SH-SY5Y (cell line): ENCODE results near the gene AMBRA1.

ENCODE experiments used
- GATA2 ChIP-seq: IDR thresholded peaks from 2 replicates; pipeline ENCODE4 v1.6.1; 2011; ENCODE audit warnings: mild to moderate bottlenecking, low read depth, low read length
- GATA3 ChIP-seq: IDR thresholded peaks from 2 replicates; pipeline ENCODE4 v1.6.1; 2011; ENCODE audit warnings: low read depth, mild to moderate bottlenecking, low read length, moderate library complexity

The AMBRA1 gene

DNA sequence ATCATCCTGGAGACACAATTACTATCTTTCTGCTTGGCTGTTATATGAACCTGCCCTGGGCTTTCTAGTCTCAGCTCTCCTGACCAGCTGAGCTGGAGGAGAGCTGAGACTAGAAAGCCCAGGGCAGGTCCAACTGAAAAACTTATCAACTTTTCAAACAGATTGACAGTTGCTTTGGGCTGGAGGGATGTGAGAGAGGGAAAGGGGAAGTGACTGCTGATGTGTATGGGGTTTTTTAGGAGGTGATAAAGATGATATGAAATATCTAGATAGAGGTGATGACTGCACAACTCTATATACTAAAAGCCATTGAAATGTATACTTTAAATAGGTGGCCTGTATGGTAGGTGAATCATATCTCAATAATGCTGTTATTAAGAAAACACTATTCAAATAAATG lies 142.1 kb downstream of the AMBRA1 start:
- TF ChIP-seq GATA3 (no peak), GATA2 (no peak)

DNA sequence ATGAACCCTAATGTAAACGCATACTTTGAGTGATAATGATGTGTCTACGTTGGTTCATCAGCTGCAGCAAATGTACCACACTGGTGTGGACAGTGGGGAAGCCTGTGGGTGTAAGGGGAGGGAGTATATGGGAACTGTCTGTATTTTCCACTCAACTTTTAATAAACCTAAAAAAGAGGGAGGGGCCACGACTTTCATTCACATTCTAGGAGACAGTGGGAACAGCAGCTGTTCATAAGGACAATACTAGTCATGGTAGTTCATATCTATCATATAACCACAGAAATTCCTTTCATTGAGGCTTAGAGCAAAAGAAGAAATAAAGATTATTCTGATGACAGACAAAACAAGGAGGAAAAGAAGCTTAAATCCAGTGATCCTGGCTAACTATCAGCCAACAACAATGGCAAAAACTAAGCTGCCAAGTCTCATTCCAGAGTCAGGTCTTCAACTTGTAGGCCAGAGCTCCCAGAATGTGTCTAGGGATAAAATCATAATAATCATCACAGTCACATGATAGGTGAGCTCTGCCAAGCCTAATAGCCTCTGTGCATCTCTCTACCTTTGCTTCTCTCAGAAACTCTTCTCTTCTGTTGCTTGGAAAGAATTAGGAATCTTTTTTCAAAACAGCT lies 142.9 kb downstream of the AMBRA1 start:
- TF ChIP-seq GATA2 (no peak), GATA3 (no peak)

DNA sequence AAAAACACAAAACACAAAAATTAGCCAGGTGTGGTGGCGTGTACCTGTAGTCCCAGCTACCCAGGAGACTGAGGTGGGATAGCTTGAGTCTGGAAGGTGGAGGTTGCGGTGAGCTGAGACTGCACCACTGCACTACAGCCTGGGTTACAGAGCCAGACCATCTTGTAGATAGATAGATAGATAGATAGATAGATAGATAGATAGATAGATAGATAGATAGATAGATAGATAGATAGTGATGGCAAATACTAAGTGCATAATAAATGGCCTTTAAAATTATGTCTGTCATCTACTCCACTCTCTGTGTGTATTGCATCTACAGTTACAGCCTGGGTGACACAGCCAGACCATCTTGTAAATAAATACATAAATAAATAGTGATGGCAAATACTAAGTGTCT lies 146.3 kb downstream of the AMBRA1 start:
- TF ChIP-seq GATA2, result no peak
- TF ChIP-seq GATA3, result no peak

DNA sequence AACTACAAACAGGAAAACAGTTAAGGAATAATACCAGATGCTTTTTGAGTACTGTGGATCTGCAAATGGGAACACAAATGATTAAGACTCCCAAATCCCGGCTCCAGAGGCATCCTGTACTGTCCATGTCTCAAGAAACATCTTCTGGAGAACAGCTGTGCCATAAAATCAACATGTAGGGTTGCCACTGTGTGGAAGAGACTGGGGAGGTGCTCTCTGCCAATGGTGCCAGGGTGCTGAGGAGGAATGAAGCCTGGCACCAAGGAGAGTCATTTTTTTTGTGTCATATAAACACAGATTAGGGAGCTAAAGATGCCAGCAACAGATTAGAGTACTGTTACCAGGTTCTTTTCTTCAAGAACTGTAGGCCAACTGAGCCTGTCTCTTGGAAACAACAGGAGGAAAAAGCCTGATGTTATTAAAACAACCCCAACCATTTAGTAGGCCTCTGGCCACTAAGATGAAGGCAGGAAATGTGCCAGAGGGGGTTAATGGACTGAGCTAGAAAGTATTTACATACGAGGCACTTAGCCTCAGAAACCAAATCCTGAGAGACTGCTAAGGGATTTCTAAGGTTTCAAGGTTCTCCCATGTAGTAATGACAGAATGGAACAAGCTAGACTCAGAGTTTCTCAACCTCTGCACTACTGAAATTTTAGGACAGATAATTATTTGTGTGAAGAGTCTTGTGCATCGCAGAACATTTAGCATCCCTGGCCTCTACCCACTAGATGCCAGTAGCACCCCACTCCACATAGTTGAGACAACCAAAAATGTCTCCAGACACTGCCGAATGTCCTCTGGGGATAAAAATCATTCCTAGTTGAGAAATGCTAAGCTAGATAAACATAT lies 147.7 kb downstream of the AMBRA1 start:
- TF ChIP-seq GATA3 (no peak), GATA2 (no peak)

DNA sequence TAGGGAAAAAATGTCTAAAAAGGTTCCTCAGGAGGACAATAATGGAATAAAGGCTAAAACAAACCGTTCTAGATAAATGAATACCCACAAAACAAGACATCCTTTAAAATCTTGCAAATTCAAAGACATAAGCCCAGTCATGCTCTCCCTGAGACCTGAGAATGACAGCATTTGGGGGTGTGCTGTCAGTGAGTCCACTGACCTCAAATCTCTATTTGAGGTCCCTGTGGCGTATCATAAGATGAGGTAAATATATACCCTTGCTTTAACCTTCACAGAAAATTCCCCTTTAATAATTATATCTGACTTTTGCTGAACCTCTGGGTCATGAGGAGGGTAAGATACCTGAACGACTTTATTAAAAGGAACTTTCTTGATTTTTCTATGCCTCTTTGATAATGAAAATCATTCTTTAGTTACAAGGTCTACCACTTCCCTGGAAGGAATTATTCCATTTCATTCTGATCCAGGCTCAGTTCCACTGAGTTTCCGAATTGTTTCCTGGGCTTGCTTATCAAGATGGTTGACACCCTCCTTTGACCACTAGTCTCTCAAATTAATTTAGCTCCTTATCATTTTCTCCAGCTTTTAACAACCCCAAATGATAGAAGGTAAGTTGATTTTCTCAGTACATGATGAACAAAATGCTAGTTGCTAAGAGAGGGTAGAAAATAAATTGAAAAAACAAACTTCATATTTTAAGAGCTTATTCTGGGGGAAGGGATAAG lies 148.5 kb downstream of the AMBRA1 start:
- TF ChIP-seq GATA3, result no peak
- no peak for TF ChIP-seq GATA2

DNA sequence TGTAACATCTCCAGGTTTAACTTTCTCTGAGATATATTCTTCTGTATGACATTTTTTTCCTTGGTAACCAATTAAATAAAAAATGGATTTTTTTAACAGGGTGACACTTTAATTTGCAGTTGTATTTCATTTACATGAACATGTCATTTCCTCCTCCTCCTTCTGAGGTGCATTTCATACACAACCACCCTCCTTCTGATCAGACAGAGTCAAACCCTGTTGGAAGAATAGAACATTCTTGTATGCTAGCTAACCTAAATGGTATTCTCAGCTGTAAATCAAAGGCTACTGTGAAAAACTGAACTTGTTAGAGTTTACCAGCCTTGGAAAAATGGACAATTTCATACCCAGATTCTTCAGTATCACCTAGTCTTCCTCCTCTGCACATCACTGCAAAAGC lies 149.5 kb downstream of the AMBRA1 start:
- no peak for TF ChIP-seq GATA2
- no peak for TF ChIP-seq GATA3

DNA sequence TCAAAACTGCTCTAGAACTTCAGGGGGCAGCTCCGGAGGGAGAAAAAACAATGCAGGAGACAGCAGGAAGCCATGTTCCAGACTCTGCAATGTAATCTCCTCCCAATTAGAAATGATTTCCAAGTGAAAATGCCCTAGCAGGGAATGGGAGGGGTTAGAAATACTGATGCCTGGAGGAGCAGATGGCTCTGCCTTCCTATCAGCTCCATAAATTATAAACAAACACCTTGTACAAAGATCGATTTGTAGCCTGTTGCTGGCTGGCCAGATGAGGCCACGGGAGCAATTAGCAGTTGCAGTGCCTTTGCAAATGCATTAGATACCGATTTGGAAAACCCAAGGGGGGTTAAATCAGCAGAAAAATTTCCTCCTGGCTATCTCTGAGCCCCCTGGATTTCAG lies 155.6 kb downstream of the AMBRA1 start:
- peak; percentile 41; the same call in 1 of the 2 replicates for TF ChIP-seq GATA2
- no peak for TF ChIP-seq GATA3

DNA sequence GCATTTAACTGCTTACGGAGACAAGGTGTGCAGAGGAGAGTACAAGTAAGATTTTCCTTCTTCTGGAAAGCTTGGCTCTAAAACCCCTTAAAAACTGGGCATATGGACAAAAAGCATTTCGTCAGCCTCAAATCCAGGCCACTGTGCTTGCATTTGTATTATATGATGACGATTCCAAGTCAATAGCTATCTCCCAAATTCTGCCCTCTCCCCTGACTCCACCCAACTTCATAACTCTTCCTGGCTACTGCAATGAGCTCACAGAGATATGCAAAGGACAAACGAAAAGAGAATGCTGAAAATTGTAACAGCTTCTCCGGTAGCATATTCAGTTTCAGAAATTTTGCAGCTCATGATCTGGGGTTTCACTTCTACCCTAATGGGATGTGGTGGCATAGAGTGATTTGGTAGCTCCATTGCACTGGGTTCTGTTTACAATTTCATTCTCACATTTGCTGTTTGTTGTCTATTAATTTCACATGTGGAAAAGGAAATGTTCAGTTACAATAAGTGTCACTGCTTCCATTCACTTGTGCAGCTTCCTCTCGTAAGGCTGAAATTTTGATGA lies 156.6 kb downstream of the AMBRA1 start:
- TF ChIP-seq GATA3, result no peak
- TF ChIP-seq GATA2, result no peak

DNA sequence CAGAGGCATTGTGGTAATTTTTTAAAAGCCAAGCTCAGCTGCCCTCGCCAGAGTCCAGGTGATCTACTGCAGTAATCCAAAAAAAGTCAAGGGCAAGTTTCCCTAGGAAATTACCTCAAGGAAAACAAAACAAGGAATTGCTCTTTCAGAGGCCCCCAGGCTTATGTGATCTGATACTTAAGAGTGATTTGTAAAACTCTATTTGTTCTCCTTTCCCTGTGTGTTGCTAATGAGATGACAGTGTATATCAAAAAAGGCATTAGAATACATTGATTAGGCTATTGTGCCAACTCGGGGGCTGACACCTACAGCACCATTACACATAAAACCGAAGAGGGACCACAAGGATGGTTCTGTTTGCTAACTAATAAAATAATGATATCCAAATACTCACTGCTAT lies 157.7 kb downstream of the AMBRA1 start:
- TF ChIP-seq GATA2 (no peak), GATA3 (no peak)

DNA sequence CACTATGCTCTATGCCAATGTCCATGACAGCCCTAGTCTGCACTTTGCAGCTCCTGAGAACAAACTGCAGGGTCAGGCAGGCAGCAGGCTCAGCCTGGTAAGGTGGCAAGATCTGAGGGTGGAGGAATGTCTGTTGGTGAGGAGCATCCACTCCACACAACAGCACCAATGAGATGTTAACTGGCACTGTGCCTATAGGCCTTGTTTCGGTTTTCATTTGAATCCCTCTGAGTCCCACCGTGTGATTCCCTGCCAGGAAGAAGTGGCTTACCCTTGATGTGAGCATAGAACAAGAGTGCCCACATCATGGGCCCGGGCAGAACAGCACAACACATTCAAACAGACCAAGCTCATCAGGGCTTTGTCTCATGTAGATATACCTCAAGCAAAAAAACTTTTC lies 158.1 kb downstream of the AMBRA1 start:
- TF ChIP-seq GATA2, result no peak
- no peak for TF ChIP-seq GATA3

DNA sequence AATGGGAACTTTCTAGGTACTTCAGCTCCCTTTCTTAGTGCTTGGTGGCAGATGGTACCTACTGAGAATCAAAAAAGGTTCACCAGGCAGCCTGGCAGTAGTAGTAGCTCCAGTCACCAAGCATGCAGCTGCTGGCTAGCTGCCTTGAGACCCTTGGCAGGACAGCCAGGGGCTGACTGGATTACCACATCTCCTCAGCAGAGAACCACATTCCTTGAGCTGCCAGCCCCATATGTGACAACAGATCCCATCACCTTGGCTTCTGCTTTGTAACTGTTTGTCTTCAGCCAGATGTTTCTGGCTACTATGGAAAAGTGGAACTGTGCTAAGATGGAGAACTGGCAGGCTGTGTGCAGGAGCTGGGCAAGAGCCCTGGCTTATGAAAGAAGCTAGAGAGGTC lies 162.6 kb downstream of the AMBRA1 start:
- TF ChIP-seq GATA3, result no peak
- TF ChIP-seq GATA2, result no peak

DNA sequence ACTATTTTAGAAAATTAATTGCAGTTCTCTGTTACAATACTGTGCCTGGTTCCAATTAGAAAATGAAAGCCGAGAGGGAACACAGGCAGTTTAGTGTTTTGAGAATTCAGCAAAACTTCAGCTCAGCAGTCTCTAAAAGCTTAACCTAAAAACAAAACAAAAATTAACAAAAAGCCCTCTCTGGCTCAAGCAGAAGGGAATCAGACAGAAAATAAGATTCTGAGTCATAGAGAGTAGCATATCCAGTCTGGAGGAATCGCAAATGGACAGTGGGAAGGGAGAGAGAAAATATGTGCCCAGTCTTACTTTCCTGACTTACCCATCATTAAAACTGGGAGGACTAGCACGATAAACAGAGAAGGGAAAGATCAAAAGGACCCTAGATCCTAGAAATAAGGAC lies 164.1 kb downstream of the AMBRA1 start:
- TF ChIP-seq GATA2, result no peak
- no peak for TF ChIP-seq GATA3

DNA sequence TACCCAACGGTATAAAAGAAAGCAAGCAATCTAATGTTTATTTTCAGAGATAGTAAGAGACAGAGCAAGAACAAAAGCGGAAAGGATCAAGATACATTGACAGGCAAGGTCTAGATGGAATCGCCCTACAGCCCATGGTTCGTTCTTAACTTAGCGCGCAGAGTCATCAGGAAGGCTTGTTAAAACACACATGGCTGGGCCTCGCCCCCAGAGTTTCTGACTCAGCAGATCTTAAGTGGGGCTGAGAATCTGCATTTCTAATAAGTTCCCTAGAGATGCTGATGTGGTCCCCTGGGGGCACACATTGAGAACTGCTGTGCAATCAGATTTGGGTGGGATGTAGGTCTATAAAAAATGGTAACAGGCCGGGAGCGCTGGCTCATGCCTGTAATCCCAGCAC lies 166.5 kb downstream of the AMBRA1 start:
- TF ChIP-seq GATA2 (no peak), GATA3 (no peak)
